Neural cell (in vitro differentiated cells): ENCODE data around the gene ZNF619. TPM values are rescaled to one million over a fixed set of nuclear protein-coding genes. Genes with fewer than 3 reads are reported as not detected.
"Not testable (repeated sequence)": the region's sequence is repeated elsewhere in the genome, so short reads cannot be mapped to it uniquely, and the experiment has no call there.

Source experiments
- H2AFZ ChIP-seq: fragments of 200-600, 300-800 bp; sonication (generic), shearing (Covaris generic); 2 replicates; pipeline ENCODE4 v1.6.0; 2014; ENCODE audit warnings: low read depth, mild to moderate bottlenecking, antibody characterized with exemption, low read length, moderate library complexity
- H3F3A ChIP-seq: fragments of 200-600 bp; shearing (Covaris generic); 2 replicates; pipeline ENCODE4 v1.6.1; 2016; ENCODE audit warnings: mild to moderate bottlenecking, moderate library complexity, mixed read lengths, antibody characterized with exemption, low read length; ENCODE audit not compliant: insufficient read depth, poor library complexity, severe bottlenecking
- H3K27ac ChIP-seq: fragments of 200-600, 300-800 bp; sonication (generic), shearing (Covaris generic); 2 replicates; pipeline ENCODE4 v1.5.1; 2014; ENCODE audit warnings: mild to moderate bottlenecking, low read length, moderate library complexity
- H3K27me3 ChIP-seq: fragments of 300-800, 200-600 bp; sonication (generic), shearing (Covaris generic); 2 replicates; pipeline ENCODE4 v1.6.0; 2014; ENCODE audit warnings: mild to moderate bottlenecking, low read depth, low read length, moderate library complexity; ENCODE audit not compliant: insufficient read depth
- H3K36me3 ChIP-seq: fragments of 300-800, 200-600 bp; sonication (generic), shearing (Covaris generic); 2 replicates; pipeline ENCODE4 v1.5.1; 2014; ENCODE audit warnings: mild to moderate bottlenecking, antibody characterized with exemption, low read length, moderate library complexity; ENCODE audit not compliant: insufficient read depth
- H3K4me2 ChIP-seq: fragments of 300-800, 200-600 bp; sonication (generic), shearing (Covaris generic); 2 replicates; pipeline ENCODE4 v1.6.0; 2014; ENCODE audit warnings: mild to moderate bottlenecking, low read length
- H3K4me3 ChIP-seq: fragments of 300-800, 200-600 bp; sonication (generic), shearing (Covaris generic); 2 replicates; pipeline ENCODE4 v1.5.1; 2014; ENCODE audit warnings: mild to moderate bottlenecking, low read length, moderate library complexity
- H3K79me2 ChIP-seq: fragments of 200-600 bp; shearing (Covaris generic); replicated peaks from 2 replicates; pipeline ENCODE4 v1.6.0; 2014; ENCODE audit warnings: mild to moderate bottlenecking, low read length, moderate library complexity; ENCODE audit not compliant: insufficient read depth
- H3K9ac ChIP-seq: fragments of 300-800, 200-600 bp; sonication (generic), shearing (Covaris generic); 2 replicates; pipeline ENCODE4 v1.6.1; 2016; ENCODE audit warnings: mild to moderate bottlenecking, low read length, mixed read lengths
- H3K9me2 ChIP-seq: fragments of 200-600 bp; shearing (Covaris generic); 2 replicates; pipeline ENCODE4 v1.6.1; 2016; ENCODE audit warnings: mild to moderate bottlenecking, low read length, mixed read lengths; ENCODE audit not compliant: insufficient read depth
- H3K9me3 ChIP-seq: fragments of 200-600, 300-800 bp; sonication (generic), shearing (Covaris generic); 2 replicates; pipeline ENCODE4 v1.6.1; 2016; ENCODE audit warnings: mild to moderate bottlenecking, mixed run types, low read length, moderate library complexity, mixed read lengths
- H4K20me1 ChIP-seq: fragments of 200-600 bp; shearing (Covaris generic); 2 replicates; pipeline ENCODE4 v1.6.1; 2016; ENCODE audit warnings: mild to moderate bottlenecking, mixed run types; ENCODE audit not compliant: insufficient read depth
- EP300 ChIP-seq: fragments of 450-650 bp; conservative IDR thresholded peaks from 2 replicates; pipeline ENCODE4 v1.6.1; 2014; ENCODE audit warnings: antibody characterized with exemption, mild to moderate bottlenecking, moderate library complexity; ENCODE audit not compliant: poor library complexity, severe bottlenecking
- EZH2 ChIP-seq: fragments of 200-600, 300-800 bp; shearing (Covaris generic), sonication (generic); IDR thresholded peaks from 2 replicates; pipeline ENCODE4 v1.6.1; 2014; ENCODE audit warnings: antibody characterized with exemption, low read length, borderline replicate concordance, mild to moderate bottlenecking; ENCODE audit not compliant: insufficient read depth, poor library complexity, severe bottlenecking
- MXI1 ChIP-seq: fragments of 450-650 bp; conservative IDR thresholded peaks from 2 replicates; pipeline ENCODE4 v1.6.1; 2014; ENCODE audit warnings: antibody characterized with exemption, mild to moderate bottlenecking; ENCODE audit not compliant: poor library complexity, severe bottlenecking
- POLR2AphosphoS5 ChIP-seq: IDR thresholded peaks from 2 replicates; pipeline ENCODE4 v1.6.1; 2012
- RAD21 ChIP-seq: fragments of 450-650 bp; conservative IDR thresholded peaks from 2 replicates; pipeline ENCODE4 v1.6.1; 2014; ENCODE audit warnings: antibody characterized with exemption, mild to moderate bottlenecking, moderate library complexity
- SMC3 ChIP-seq: fragments of 450-650 bp; conservative IDR thresholded peaks from 2 replicates; pipeline ENCODE4 v1.6.1; 2014; ENCODE audit warnings: antibody characterized with exemption, mild to moderate bottlenecking, moderate library complexity; ENCODE audit not compliant: poor library complexity
- TAF1 ChIP-seq: IDR thresholded peaks from 2 replicates; pipeline ENCODE4 v1.6.1; 2012; ENCODE audit warnings: low read depth
- polyA plus RNA-seq: library from polyadenylated mRNA; depleted of rRNA; stranded (reverse); fragments of >200 nt; gene quantifications from 2 replicates; pipeline ENCODE4 v1.2.3, GENCODE V29; 2014
- TF ChIP-seq, protein P1 (sequence below): fragments of 450-650 bp; IDR thresholded peaks from 2 replicates; pipeline ENCODE4 v1.5.1; 2014; ENCODE audit warnings: antibody characterized with exemption, mild to moderate bottlenecking, moderate library complexity; ENCODE audit not compliant: poor library complexity, severe bottlenecking
- TF ChIP-seq, protein P2 (sequence below): IDR thresholded peaks from 2 replicates; pipeline ENCODE4 v1.6.1; 2012; ENCODE audit warnings: borderline replicate concordance

ZNF619 gene
- polyA plus RNA-seq, 1 donor from 2014 or later: 0.33 TPM

DNA sequence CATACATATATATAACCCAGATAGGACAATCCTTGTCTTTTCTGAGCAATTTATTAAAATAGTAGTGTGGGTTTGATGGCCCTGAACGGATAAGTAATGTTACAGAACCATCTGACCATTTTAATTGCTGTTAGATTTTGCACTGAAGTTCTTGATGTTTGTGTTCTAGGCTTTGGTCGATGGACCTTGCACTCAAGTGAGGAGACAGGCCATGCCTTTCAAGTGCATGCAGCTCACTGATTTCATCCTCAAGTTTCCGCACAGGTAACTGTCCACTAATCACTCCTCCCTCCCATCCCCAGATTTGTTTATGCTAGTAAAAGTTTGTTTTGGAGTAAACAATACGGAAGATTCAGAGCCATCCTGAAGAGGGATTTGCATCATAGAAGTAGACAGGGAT is 18.4 kb upstream of the ZNF619 start:
- Histone ChIP-seq H4K20me1 (no peaks in the 10 kb centered on the region), H3K9me3 (no peaks in the 10 kb centered on the region), H3K36me3 (peaks cover under 1% of the 10 kb centered on the region), H3K4me2 (peak overlapping the region; percentile 92), H3K79me2 (peaks cover 24% of the 10 kb centered on the region), H2AFZ (no peak overlapping the region), H3K9ac (peak overlapping the region; percentile 89), H3K4me3 (peak overlapping the region; percentile 93), H3F3A (peaks cover 1% of the 10 kb centered on the region), H3K9me2 (no peaks in the 10 kb centered on the region), H3K27ac (no peak overlapping the region), H3K27me3 (no peaks in the 10 kb centered on the region)
- no peak for TF ChIP-seq RAD21
- TF ChIP-seq, protein P1, sequence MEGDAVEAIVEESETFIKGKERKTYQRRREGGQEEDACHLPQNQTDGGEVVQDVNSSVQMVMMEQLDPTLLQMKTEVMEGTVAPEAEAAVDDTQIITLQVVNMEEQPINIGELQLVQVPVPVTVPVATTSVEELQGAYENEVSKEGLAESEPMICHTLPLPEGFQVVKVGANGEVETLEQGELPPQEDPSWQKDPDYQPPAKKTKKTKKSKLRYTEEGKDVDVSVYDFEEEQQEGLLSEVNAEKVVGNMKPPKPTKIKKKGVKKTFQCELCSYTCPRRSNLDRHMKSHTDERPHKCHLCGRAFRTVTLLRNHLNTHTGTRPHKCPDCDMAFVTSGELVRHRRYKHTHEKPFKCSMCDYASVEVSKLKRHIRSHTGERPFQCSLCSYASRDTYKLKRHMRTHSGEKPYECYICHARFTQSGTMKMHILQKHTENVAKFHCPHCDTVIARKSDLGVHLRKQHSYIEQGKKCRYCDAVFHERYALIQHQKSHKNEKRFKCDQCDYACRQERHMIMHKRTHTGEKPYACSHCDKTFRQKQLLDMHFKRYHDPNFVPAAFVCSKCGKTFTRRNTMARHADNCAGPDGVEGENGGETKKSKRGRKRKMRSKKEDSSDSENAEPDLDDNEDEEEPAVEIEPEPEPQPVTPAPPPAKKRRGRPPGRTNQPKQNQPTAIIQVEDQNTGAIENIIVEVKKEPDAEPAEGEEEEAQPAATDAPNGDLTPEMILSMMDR: no peak
- no peak for TF ChIP-seq TAF1
- no peak for TF ChIP-seq MXI1
- no peak for TF ChIP-seq SMC3
- TF ChIP-seq POLR2AphosphoS5: no peak
- TF ChIP-seq EZH2: no peak
- TF ChIP-seq, protein P2, sequence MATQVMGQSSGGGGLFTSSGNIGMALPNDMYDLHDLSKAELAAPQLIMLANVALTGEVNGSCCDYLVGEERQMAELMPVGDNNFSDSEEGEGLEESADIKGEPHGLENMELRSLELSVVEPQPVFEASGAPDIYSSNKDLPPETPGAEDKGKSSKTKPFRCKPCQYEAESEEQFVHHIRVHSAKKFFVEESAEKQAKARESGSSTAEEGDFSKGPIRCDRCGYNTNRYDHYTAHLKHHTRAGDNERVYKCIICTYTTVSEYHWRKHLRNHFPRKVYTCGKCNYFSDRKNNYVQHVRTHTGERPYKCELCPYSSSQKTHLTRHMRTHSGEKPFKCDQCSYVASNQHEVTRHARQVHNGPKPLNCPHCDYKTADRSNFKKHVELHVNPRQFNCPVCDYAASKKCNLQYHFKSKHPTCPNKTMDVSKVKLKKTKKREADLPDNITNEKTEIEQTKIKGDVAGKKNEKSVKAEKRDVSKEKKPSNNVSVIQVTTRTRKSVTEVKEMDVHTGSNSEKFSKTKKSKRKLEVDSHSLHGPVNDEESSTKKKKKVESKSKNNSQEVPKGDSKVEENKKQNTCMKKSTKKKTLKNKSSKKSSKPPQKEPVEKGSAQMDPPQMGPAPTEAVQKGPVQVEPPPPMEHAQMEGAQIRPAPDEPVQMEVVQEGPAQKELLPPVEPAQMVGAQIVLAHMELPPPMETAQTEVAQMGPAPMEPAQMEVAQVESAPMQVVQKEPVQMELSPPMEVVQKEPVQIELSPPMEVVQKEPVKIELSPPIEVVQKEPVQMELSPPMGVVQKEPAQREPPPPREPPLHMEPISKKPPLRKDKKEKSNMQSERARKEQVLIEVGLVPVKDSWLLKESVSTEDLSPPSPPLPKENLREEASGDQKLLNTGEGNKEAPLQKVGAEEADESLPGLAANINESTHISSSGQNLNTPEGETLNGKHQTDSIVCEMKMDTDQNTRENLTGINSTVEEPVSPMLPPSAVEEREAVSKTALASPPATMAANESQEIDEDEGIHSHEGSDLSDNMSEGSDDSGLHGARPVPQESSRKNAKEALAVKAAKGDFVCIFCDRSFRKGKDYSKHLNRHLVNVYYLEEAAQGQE: no peak
- TF ChIP-seq EP300: no peak

DNA sequence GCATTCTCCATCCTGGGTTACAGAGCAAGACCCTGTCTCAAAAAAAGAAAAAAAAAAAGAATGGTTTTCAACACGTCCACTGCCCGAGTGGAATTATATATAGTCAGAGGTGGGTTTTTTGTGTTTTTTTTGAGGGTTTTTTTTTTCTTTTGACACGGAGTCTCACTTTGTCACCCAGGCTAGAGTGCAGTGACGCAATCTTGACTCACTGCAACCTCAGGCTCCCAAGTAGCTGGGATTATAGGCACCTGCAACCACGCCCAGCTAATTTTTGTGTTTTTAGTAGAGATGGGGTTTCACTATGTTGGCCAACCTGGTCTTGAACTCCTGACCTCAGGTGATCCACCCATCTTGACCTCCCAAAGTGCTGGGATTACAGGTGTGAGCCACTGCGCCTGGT is 16.4 kb upstream of the ZNF619 start:
- H3K9ac ChIP-seq, H3K9me3 ChIP-seq, H3K36me3 ChIP-seq, H3K27me3 ChIP-seq, H3K27ac ChIP-seq, H3K9me2 ChIP-seq, H3F3A ChIP-seq, H2AFZ ChIP-seq, H3K4me2 ChIP-seq, H4K20me1 ChIP-seq, H3K4me3 ChIP-seq: not testable (repeated sequence)
- peaks cover 24% of the 10 kb centered on the region for H3K79me2 ChIP-seq

DNA sequence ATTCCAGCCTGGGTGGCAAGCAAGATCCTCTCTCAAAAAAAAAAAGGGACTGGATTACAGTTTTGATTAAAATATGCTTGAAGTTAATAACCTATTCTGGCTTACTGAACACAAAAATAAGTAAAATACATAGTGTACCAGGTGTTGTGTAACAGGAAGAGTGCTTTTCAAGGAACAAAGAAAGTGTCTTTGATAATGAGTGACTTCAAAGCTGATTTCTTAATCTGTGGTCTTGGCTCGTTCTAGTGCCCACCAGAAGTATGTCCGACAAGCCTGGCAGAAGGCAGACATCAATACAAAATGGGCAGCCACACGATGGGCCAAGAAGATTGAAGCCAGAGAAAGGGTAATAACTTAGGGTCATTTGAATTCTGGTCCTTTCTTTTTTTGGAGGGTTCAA is 15.8 kb upstream of the ZNF619 start:
- Histone ChIP-seq H3K27me3 (no peaks in the 10 kb centered on the region), H3K79me2 (peaks cover 24% of the 10 kb centered on the region), H3K9ac (no peak overlapping the region), H4K20me1 (no peaks in the 10 kb centered on the region), H3K4me3 (no peak overlapping the region), H2AFZ (no peak overlapping the region), H3K9me3 (no peaks in the 10 kb centered on the region), H3F3A (no peaks in the 10 kb centered on the region), H3K9me2 (no peaks in the 10 kb centered on the region), H3K4me2 (no peak overlapping the region), H3K36me3 (peaks cover 4% of the 10 kb centered on the region), H3K27ac (no peak overlapping the region)
- TF ChIP-seq POLR2AphosphoS5 (no peak), MXI1 (no peak), RAD21 (no peak), EZH2 (no peak), EP300 (no peak), SMC3 (no peak), TAF1 (no peak)
- TF ChIP-seq, protein P1: no peak
- TF ChIP-seq, protein P2: no peak
